ENCODE results near the gene FCER2. TPM values are rescaled to one million over a fixed set of nuclear protein-coding genes. Genes with fewer than 3 reads are reported as not detected.

FCER2 gene
- total and polyA plus RNA-seq, 4 donors: 0.14 TPM; not detected in 3

GRCh38 chr19:7655581-7655980 is 46.4 kb downstream of the FCER2 start:
- Histone ChIP-seq H3K4me3 (ENCODE audit: low read depth in 1 of 3, low read length in 3 of 3) (no peak overlapping the region), H3K4me1 (ENCODE audit: control insufficient read depth in 4 of 4, insufficient read depth in 4 of 4, low read length in 3 of 4) (peaks cover 0 to 5% (median 3%) of the 10 kb centered on the region in 4 donors), H3K36me3 (ENCODE audit: control insufficient read depth in 4 of 4, insufficient read depth in 3 of 4, low read depth in 1 of 4, low read length in 3 of 4) (no peaks in the 10 kb centered on the region), H3K9me3 (ENCODE audit: control insufficient read depth in 4 of 4, low read length in 3 of 4) (no peaks in the 10 kb centered on the region), H3K27ac (ENCODE audit: low read depth in 1 of 2, low read length in 2 of 2) (no peak overlapping the region), H3K9ac (ENCODE audit: low read depth in 1 of 2, low read length in 2 of 2) (no peak overlapping the region), H3K27me3 (ENCODE audit: control insufficient read depth in 4 of 4, insufficient read depth in 4 of 4, low read length in 3 of 4) (no peaks in the 10 kb centered on the region)
- TF ChIP-seq RXRA (IDR thresholded peaks at IDR 0.05) (no peak), ATF3 (IDR thresholded peaks at IDR 0.05) (no peak), SP1 (IDR thresholded peaks at IDR 0.05) (no peak), CTCF (IDR thresholded peaks at IDR 0.05; ENCODE audit: low read depth, low read length, missing input control) (no peak), FOXA1 (IDR thresholded peaks at IDR 0.05) (no peak), FOXA2 (IDR thresholded peaks at IDR 0.05) (no peak), MAX (IDR thresholded peaks at IDR 0.05) (no peak), HNF4A (conservative IDR thresholded peaks at IDR 0.05) (no peak), REST (IDR thresholded peaks at IDR 0.05) (no peak), NR2F2 (IDR thresholded peaks at IDR 0.05) (no peak), YY1 (IDR thresholded peaks at IDR 0.05) (no peak), JUND (IDR thresholded peaks at IDR 0.05) (no peak), HNF4G (IDR thresholded peaks at IDR 0.05) (no peak), GABPA (IDR thresholded peaks at IDR 0.05 in 1 of 2, conservative IDR thresholded peaks at IDR 0.05 in 1 of 2) (no peak)
- no peak for DNase-seq (ENCODE audit: low spot score)
- WGBS: 79% methylated on average over 8 of the region's 8 CpGs

GRCh38 chr19:7654401-7654800 is 47.5 kb downstream of the FCER2 start:
- no peak for TF ChIP-seq GABPA (IDR thresholded peaks at IDR 0.05 in 1 of 2, conservative IDR thresholded peaks at IDR 0.05 in 1 of 2)
- no peak for TF ChIP-seq NR2F2 (IDR thresholded peaks at IDR 0.05)
- no peak for TF ChIP-seq RAD21 (IDR thresholded peaks at IDR 0.05)
- no peak for TF ChIP-seq MAX (IDR thresholded peaks at IDR 0.05)
- TF ChIP-seq YY1 (IDR thresholded peaks at IDR 0.05): no peak
- TF ChIP-seq HNF4G (IDR thresholded peaks at IDR 0.05): no peak
- no peak for TF ChIP-seq FOXA1 (IDR thresholded peaks at IDR 0.05)
- no peak for TF ChIP-seq ATF3 (IDR thresholded peaks at IDR 0.05)
- no peak for TF ChIP-seq REST (IDR thresholded peaks at IDR 0.05)
- TF ChIP-seq RXRA (IDR thresholded peaks at IDR 0.05): no peak
- TF ChIP-seq SP1 (IDR thresholded peaks at IDR 0.05): no peak
- no peak for TF ChIP-seq CTCF (IDR thresholded peaks at IDR 0.05; ENCODE audit: low read depth, low read length, missing input control)
- no peak for TF ChIP-seq FOXA2 (IDR thresholded peaks at IDR 0.05)
- no peak for DNase-seq (ENCODE audit: low spot score)
- Histone ChIP-seq H3K27ac (ENCODE audit: low read depth in 1 of 2, low read length in 2 of 2) (no peak overlapping the region), H3K4me1 (ENCODE audit: control insufficient read depth in 4 of 4, insufficient read depth in 4 of 4, low read length in 3 of 4) (peaks cover 0 to 5% (median 3%) of the 10 kb centered on the region in 4 donors), H3K9me3 (ENCODE audit: control insufficient read depth in 4 of 4, low read length in 3 of 4) (no peaks in the 10 kb centered on the region), H3K36me3 (ENCODE audit: control insufficient read depth in 4 of 4, insufficient read depth in 3 of 4, low read depth in 1 of 4, low read length in 3 of 4) (no peaks in the 10 kb centered on the region), H3K27me3 (ENCODE audit: control insufficient read depth in 4 of 4, insufficient read depth in 4 of 4, low read length in 3 of 4) (no peaks in the 10 kb centered on the region), H3K4me3 (ENCODE audit: low read depth in 1 of 3, low read length in 3 of 3) (no peak overlapping the region), H3K9ac (ENCODE audit: low read depth in 1 of 2, low read length in 2 of 2) (no peak overlapping the region)
- WGBS: 85% methylated on average over 8 of the region's 8 CpGs

All from liver (tissue), 9 donors.